HCT116 (cell line): ENCODE results near the gene TBC1D12. TPM values are rescaled to one million over a fixed set of nuclear protein-coding genes. Genes with fewer than 3 reads are reported as not detected.

ENCODE experiments used
- ATAC-seq: fragments of 200-7000 bp; cut with Tn5 transposase; 2 replicates; pipeline ENCODE4 v1.9.1; 2020; ENCODE audit warnings: mild to moderate bottlenecking, moderate library complexity
- BruUV-seq: library from RNA; stranded (reverse); fragments of 400-500 nt; replicated peaks from 2 replicates; lab custom pipeline; 2021; lab: Mats Ljungman, UMichigan
- CTCF ChIA-PET: fragments of 300-600 bp; sonication (Branson Sonifier 250); formaldehyde crosslinking; loops from one replicate; lab custom pipeline; 2021; ENCODE audit warnings: antibody characterized with exemption; lab: Charles Lee
- POLR2A ChIA-PET: fragments of 300-600, 350-600 bp; sonication (Branson Sonifier 250); formaldehyde crosslinking; loops from one replicate; lab custom pipeline; 2021; ENCODE audit warnings: antibody characterized with exemption; lab: Charles Lee
- RAD21 ChIA-PET, 2 experiments: fragments of 300-600 bp; sonication (Branson Sonifier 250); formaldehyde crosslinking; loops; one replicate each; lab custom pipeline; 2023; ENCODE audit warnings: low total read pairs in 2 of 2; ENCODE audit not compliant: uncharacterized antibody in 2 of 2, unreplicated experiment in 2 of 2, low non-redundant PET in 1 of 2; lab: Charles Lee
- DNase-seq: peaks from one replicate; pipeline ENCODE4 v3.0.0-alpha.2; 2010; ENCODE audit warnings: low read depth, low spot score
- H2AFZ ChIP-seq: fragments of 200-600 bp; shearing (Covaris generic), sonication (generic); 2 replicates; pipeline ENCODE4 v1.6.1; 2017; ENCODE audit warnings: low read depth, mixed run types, mixed read lengths, antibody characterized with exemption, low read length; ENCODE audit not compliant: poor library complexity, severe bottlenecking
- H3K27ac ChIP-seq: 2 replicates; pipeline ENCODE4 v1.5.1; 2012; ENCODE audit warnings: low read depth, low read length
- H3K27me3 ChIP-seq: fragments of 200-600 bp; sonication (generic); 2 replicates; pipeline ENCODE4 v1.6.1; 2016; ENCODE audit warnings: mixed run types, low read length, mixed read lengths; ENCODE audit not compliant: insufficient read depth
- H3K36me3 ChIP-seq, 2 experiments: fragments of 200-500 bp in 1 of 2; fragments of 200-600 bp in 1 of 2; sonication (Bioruptor generic) in 1 of 2; sonication (generic) in 1 of 2; 2 replicates each; pipeline versions ENCODE4 v1.5.1 to v1.6.1; 2014 to 2016; ENCODE audit warnings: low read length in 2 of 2, inconsistent platforms in 1 of 2, mixed read lengths in 1 of 2, mixed run types in 1 of 2; ENCODE audit not compliant: insufficient read depth in 2 of 2, control insufficient read depth in 1 of 2
- H3K4me1 ChIP-seq, 2 experiments: fragments of 200-600 bp in 1 of 2; sonication (generic) in 1 of 2; 2 replicates each; pipeline versions ENCODE4 v1.5.1 to v1.6.1; 2012 to 2017; ENCODE audit warnings: low read length in 2 of 2, inconsistent platforms in 1 of 2, mild to moderate bottlenecking in 1 of 2, mixed read lengths in 1 of 2, mixed run types in 1 of 2, moderate library complexity in 1 of 2; ENCODE audit not compliant: insufficient read depth in 2 of 2, control insufficient read depth in 1 of 2
- H3K4me2 ChIP-seq: fragments of 200-600 bp; sonication (generic); 2 replicates; pipeline ENCODE4 v1.6.1; 2017; ENCODE audit warnings: mixed run types, low read length, mixed read lengths
- H3K4me3 ChIP-seq, 2 experiments: fragments of 200-600 bp in 1 of 2; sonication (generic) in 1 of 2; replicated peaks in 1 of 2; 2 replicates each; pipeline ENCODE4 v1.5.1; 2011 to 2016; ENCODE audit warnings: low read length in 2 of 2, control low read depth in 1 of 2, low read depth in 1 of 2, mild to moderate bottlenecking in 1 of 2, mixed read lengths in 1 of 2, mixed run types in 1 of 2
- H3K79me2 ChIP-seq: fragments of 200-600 bp; sonication (generic); 2 replicates; pipeline ENCODE4 v1.6.1; 2017; ENCODE audit warnings: mild to moderate bottlenecking, mixed run types, low read length, moderate library complexity, mixed read lengths; ENCODE audit not compliant: insufficient read depth
- H3K9ac ChIP-seq: fragments of 200-600 bp; sonication (generic); 2 replicates; pipeline ENCODE4 v1.6.1; 2016; ENCODE audit warnings: low read length, mixed read lengths
- H3K9me2 ChIP-seq: fragments of 200-600 bp; sonication (generic), shearing (Covaris generic); 2 replicates; pipeline ENCODE4 v1.6.1; 2017; ENCODE audit warnings: mixed run types, mild to moderate bottlenecking, moderate library complexity; ENCODE audit not compliant: insufficient read depth
- H3K9me3 ChIP-seq, 2 experiments: fragments of 200-500 bp in 1 of 2; fragments of 200-600 bp in 1 of 2; sonication (Bioruptor generic) in 1 of 2; sonication (generic) in 1 of 2; 2 replicates each; pipeline ENCODE4 v1.6.1; 2014 to 2017; ENCODE audit warnings: low read length in 2 of 2, mixed read lengths in 2 of 2, inconsistent platforms in 1 of 2, low read depth in 1 of 2, mild to moderate bottlenecking in 1 of 2, mixed run types in 1 of 2, moderate library complexity in 1 of 2; ENCODE audit not compliant: control insufficient read depth in 1 of 2, insufficient read depth in 1 of 2
- H4K20me1 ChIP-seq: fragments of 200-600 bp; sonication (generic), shearing (Covaris generic); 2 replicates; pipeline ENCODE4 v1.6.1; 2017; ENCODE audit warnings: mixed run types, mild to moderate bottlenecking, moderate library complexity; ENCODE audit not compliant: insufficient read depth
- CBX3 ChIP-seq: IDR thresholded peaks from 2 replicates; pipeline ENCODE4 v1.6.1; 2012; ENCODE audit warnings: low read depth
- CEBPB ChIP-seq: IDR thresholded peaks from 2 replicates; pipeline ENCODE4 v1.6.1; 2012; ENCODE audit warnings: low read depth
- ELF1 ChIP-seq: IDR thresholded peaks from 2 replicates; pipeline ENCODE4 v1.6.1; 2012; ENCODE audit warnings: low read depth, borderline replicate concordance
- EZH2 ChIP-seq: fragments of 200-600 bp; sonication (generic); IDR thresholded peaks from 2 replicates; pipeline ENCODE4 v1.6.1; 2017; ENCODE audit warnings: antibody characterized with exemption, mixed run types
- POLR2AphosphoS5 ChIP-seq: IDR thresholded peaks from 2 replicates; pipeline ENCODE4 v1.6.1; 2011; ENCODE audit warnings: mild to moderate bottlenecking, low read depth, low read length, moderate library complexity
- RAD21 ChIP-seq: IDR thresholded peaks from 2 replicates; pipeline ENCODE4 v1.6.1; 2012; ENCODE audit warnings: low read depth, mild to moderate bottlenecking
- SIN3A ChIP-seq: IDR thresholded peaks from 2 replicates; pipeline ENCODE4 v1.6.1; 2012; ENCODE audit warnings: low read depth
- SP1 ChIP-seq: IDR thresholded peaks from 2 replicates; pipeline ENCODE4 v1.6.1; 2012; ENCODE audit warnings: low read depth
- SRF ChIP-seq: IDR thresholded peaks from 2 replicates; pipeline ENCODE4 v1.6.1; 2012; ENCODE audit warnings: low read depth
- TCF7L2 ChIP-seq: IDR thresholded peaks from 2 replicates; pipeline ENCODE4 v1.7.0; 2011; ENCODE audit warnings: borderline replicate concordance, inconsistent platforms; ENCODE audit not compliant: insufficient read depth, insufficient read length; ENCODE audit errors: extremely low read depth
- YY1 ChIP-seq: IDR thresholded peaks from 2 replicates; pipeline ENCODE4 v1.6.1; 2011; ENCODE audit warnings: low read length, low read depth, moderate library complexity, mild to moderate bottlenecking; ENCODE audit not compliant: insufficient replicate concordance; ENCODE audit errors: extremely low read depth
- ZFX ChIP-seq: fragments of 450-650 bp; IDR thresholded peaks from 2 replicates; pipeline ENCODE4 v1.6.1; 2017
- ZNF274 ChIP-seq: fragments of 200-500 bp; sonication (Bioruptor generic); IDR thresholded peaks from 2 replicates; pipeline ENCODE4 v1.6.1; 2014; ENCODE audit warnings: mild to moderate bottlenecking, low read depth, low read length, inconsistent platforms
- intact Hi-C: fragments of 100-400 bp; cut with micrococcal nuclease; formaldehyde crosslinking; loops from 2 replicates; pipeline ENCODE4 v1.10.0; 2022
- total RNA-seq: library from RNA; stranded (reverse); gene quantifications from one replicate; pipeline ENCODE4 v1.2.1, GENCODE V29; 2021; ENCODE audit not compliant: unreplicated experiment
- TF ChIP-seq, protein P1 (sequence below), 3 experiments: fragments of 200-600 bp in 1 of 3; sonication (generic) in 1 of 3; IDR thresholded peaks in 2 of 3; conservative IDR thresholded peaks in 1 of 3; 2 replicates each; pipeline ENCODE4 v1.5.1; 2012 to 2017; ENCODE audit warnings: low read depth in 2 of 3, low read length in 2 of 3, antibody characterized with exemption in 1 of 3, borderline replicate concordance in 1 of 3, control low read depth in 1 of 3, mild to moderate bottlenecking in 1 of 3, mixed read lengths in 1 of 3, mixed run types in 1 of 3, moderate library complexity in 1 of 3; ENCODE audit not compliant: insufficient read depth in 1 of 3
- TF ChIP-seq, protein P2 (sequence below): IDR thresholded peaks from 2 replicates; pipeline ENCODE4 v1.6.1; 2012; ENCODE audit warnings: low read depth
- TF ChIP-seq, protein P3 (sequence below): IDR thresholded peaks from 2 replicates; pipeline ENCODE4 v1.6.1; 2012
- TF ChIP-seq, protein P4 (sequence below): IDR thresholded peaks from 2 replicates; pipeline ENCODE4 v1.6.1; 2012
- TF ChIP-seq, protein P5 (sequence below): IDR thresholded peaks from 2 replicates; pipeline ENCODE4 v1.6.1; 2011; ENCODE audit warnings: mild to moderate bottlenecking, low read length, moderate library complexity; ENCODE audit not compliant: insufficient replicate concordance; ENCODE audit errors: extremely low read depth

The TBC1D12 gene
- total RNA-seq, 1 experiment from 2014 or later = 7.1 TPM

DNA sequence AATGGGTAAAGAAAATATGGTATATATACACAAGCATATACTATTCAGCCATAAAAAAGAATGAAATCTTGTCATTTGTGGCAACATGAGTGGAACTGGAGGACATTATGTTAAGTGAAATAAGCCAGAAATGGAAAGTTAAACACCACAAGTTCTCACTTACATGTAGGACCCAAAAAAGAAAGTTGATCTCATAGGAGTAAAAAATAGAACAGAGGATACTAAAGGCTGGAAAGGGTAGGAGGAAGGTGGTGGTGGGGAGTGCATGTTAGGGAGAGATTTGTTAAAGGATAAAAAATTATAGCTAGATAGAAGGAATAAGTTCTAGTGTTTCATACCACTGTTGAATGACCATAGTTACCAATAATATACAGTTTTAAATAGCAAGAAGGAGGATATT, 48.4 kb downstream of the TBC1D12 start:
- DNase-seq (no peak), ATAC-seq (no peak)
- no peak overlapping the region for H3K27ac ChIP-seq
- H3K79me2 ChIP-seq = no peaks in the 10 kb centered on the region
- ChIA-PET RAD21 (no interaction called here), CTCF (no interaction called here), POLR2A (no interaction called here)
- H3K36me3 ChIP-seq = no peaks in the 10 kb centered on the region
- H3K4me2 ChIP-seq = no peak overlapping the region
- H4K20me1 ChIP-seq = no peaks in the 10 kb centered on the region
- BruUV-seq = no TSS peak
- no peaks in the 10 kb centered on the region for H3K9me2 ChIP-seq
- no peaks in the 10 kb centered on the region for H3K27me3 ChIP-seq
- intact Hi-C loops = no loop called here
- H3K9ac ChIP-seq = no peak overlapping the region
- no peaks in the 10 kb centered on the region for H3K9me3 ChIP-seq
- TF ChIP-seq SP1 (no peak), CBX3 (no peak), EZH2 (no peak), POLR2AphosphoS5 (no peak), ZFX (no peak), TCF7L2 (no peak), YY1 (no peak), CEBPB (no peak), SRF (no peak), ELF1 (no peak), SIN3A (no peak), ZNF274 (no peak), RAD21 (no peak)
- TF ChIP-seq, protein P1, sequence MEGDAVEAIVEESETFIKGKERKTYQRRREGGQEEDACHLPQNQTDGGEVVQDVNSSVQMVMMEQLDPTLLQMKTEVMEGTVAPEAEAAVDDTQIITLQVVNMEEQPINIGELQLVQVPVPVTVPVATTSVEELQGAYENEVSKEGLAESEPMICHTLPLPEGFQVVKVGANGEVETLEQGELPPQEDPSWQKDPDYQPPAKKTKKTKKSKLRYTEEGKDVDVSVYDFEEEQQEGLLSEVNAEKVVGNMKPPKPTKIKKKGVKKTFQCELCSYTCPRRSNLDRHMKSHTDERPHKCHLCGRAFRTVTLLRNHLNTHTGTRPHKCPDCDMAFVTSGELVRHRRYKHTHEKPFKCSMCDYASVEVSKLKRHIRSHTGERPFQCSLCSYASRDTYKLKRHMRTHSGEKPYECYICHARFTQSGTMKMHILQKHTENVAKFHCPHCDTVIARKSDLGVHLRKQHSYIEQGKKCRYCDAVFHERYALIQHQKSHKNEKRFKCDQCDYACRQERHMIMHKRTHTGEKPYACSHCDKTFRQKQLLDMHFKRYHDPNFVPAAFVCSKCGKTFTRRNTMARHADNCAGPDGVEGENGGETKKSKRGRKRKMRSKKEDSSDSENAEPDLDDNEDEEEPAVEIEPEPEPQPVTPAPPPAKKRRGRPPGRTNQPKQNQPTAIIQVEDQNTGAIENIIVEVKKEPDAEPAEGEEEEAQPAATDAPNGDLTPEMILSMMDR (IDR thresholded peaks at IDR 0.05 in 2 of 3, conservative IDR thresholded peaks at IDR 0.05 in 1 of 3; ENCODE audit: borderline replicate concordance in 1 of 3, insufficient read depth in 1 of 3, low read depth in 2 of 3, low read length in 2 of 3) = no peak
- TF ChIP-seq, protein P2, sequence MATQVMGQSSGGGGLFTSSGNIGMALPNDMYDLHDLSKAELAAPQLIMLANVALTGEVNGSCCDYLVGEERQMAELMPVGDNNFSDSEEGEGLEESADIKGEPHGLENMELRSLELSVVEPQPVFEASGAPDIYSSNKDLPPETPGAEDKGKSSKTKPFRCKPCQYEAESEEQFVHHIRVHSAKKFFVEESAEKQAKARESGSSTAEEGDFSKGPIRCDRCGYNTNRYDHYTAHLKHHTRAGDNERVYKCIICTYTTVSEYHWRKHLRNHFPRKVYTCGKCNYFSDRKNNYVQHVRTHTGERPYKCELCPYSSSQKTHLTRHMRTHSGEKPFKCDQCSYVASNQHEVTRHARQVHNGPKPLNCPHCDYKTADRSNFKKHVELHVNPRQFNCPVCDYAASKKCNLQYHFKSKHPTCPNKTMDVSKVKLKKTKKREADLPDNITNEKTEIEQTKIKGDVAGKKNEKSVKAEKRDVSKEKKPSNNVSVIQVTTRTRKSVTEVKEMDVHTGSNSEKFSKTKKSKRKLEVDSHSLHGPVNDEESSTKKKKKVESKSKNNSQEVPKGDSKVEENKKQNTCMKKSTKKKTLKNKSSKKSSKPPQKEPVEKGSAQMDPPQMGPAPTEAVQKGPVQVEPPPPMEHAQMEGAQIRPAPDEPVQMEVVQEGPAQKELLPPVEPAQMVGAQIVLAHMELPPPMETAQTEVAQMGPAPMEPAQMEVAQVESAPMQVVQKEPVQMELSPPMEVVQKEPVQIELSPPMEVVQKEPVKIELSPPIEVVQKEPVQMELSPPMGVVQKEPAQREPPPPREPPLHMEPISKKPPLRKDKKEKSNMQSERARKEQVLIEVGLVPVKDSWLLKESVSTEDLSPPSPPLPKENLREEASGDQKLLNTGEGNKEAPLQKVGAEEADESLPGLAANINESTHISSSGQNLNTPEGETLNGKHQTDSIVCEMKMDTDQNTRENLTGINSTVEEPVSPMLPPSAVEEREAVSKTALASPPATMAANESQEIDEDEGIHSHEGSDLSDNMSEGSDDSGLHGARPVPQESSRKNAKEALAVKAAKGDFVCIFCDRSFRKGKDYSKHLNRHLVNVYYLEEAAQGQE = no peak
- TF ChIP-seq, protein P3, sequence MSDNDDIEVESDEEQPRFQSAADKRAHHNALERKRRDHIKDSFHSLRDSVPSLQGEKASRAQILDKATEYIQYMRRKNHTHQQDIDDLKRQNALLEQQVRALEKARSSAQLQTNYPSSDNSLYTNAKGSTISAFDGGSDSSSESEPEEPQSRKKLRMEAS = no peak
- TF ChIP-seq, protein P4, sequence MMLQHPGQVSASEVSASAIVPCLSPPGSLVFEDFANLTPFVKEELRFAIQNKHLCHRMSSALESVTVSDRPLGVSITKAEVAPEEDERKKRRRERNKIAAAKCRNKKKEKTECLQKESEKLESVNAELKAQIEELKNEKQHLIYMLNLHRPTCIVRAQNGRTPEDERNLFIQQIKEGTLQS = no peak
- TF ChIP-seq, protein P5, sequence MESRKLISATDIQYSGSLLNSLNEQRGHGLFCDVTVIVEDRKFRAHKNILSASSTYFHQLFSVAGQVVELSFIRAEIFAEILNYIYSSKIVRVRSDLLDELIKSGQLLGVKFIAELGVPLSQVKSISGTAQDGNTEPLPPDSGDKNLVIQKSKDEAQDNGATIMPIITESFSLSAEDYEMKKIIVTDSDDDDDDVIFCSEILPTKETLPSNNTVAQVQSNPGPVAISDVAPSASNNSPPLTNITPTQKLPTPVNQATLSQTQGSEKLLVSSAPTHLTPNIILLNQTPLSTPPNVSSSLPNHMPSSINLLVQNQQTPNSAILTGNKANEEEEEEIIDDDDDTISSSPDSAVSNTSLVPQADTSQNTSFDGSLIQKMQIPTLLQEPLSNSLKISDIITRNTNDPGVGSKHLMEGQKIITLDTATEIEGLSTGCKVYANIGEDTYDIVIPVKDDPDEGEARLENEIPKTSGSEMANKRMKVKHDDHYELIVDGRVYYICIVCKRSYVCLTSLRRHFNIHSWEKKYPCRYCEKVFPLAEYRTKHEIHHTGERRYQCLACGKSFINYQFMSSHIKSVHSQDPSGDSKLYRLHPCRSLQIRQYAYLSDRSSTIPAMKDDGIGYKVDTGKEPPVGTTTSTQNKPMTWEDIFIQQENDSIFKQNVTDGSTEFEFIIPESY = no peak
- TF ChIP-seq, all 23 proteins: peak for 0
- no peak overlapping the region for H2AFZ ChIP-seq
- H3K4me1 ChIP-seq = no peaks in the 10 kb centered on the region
- H3K4me3 ChIP-seq = no peak overlapping the region
